KMS-11 (cell line): ENCODE measurements around the gene ADAMTS2.

Experiments
- H2AFZ ChIP-seq: fragments of 200-600 bp; sonication (generic); 2 replicates; pipeline ENCODE4 v1.6.1; 2016; ENCODE audit warnings: antibody characterized with exemption, mixed run types, low read depth
- H3K27ac ChIP-seq: fragments of 200-600 bp; sonication (generic); 2 replicates; pipeline ENCODE4 v1.6.1; 2016; ENCODE audit warnings: mild to moderate bottlenecking, mixed run types
- H3K27me3 ChIP-seq: fragments of 200-600 bp; sonication (generic); 2 replicates; pipeline ENCODE4 v1.6.1; 2017; ENCODE audit warnings: mild to moderate bottlenecking, low read depth, mixed run types, moderate library complexity; ENCODE audit not compliant: insufficient read depth
- H3K36me3 ChIP-seq: fragments of 200-600 bp; sonication (generic); 2 replicates; pipeline ENCODE4 v1.6.1; 2017; ENCODE audit warnings: mild to moderate bottlenecking, mixed run types; ENCODE audit not compliant: insufficient read depth
- H3K4me1 ChIP-seq: fragments of 200-600 bp; sonication (generic); 2 replicates; pipeline ENCODE4 v1.6.1; 2016; ENCODE audit warnings: mild to moderate bottlenecking, low read depth, mixed run types; ENCODE audit not compliant: poor library complexity, severe bottlenecking
- H3K4me2 ChIP-seq: fragments of 200-600 bp; sonication (generic); 2 replicates; pipeline ENCODE4 v1.7.0; 2016; ENCODE audit warnings: mild to moderate bottlenecking, mixed run types
- H3K4me3 ChIP-seq: fragments of 200-600 bp; sonication (generic); IDR thresholded peaks from 2 replicates; pipeline ENCODE4 v1.6.1; 2017; ENCODE audit warnings: low read depth, low read length, mixed read lengths; ENCODE audit not compliant: insufficient read depth
- H3K79me2 ChIP-seq: fragments of 200-600 bp; sonication (generic); 2 replicates; pipeline ENCODE4 v1.6.1; 2016; ENCODE audit warnings: low read depth, mixed run types; ENCODE audit not compliant: insufficient read depth
- H3K9ac ChIP-seq: fragments of 200-600 bp; sonication (generic); 2 replicates; pipeline ENCODE4 v1.6.1; 2016; ENCODE audit warnings: mild to moderate bottlenecking, mixed run types
- H4K20me1 ChIP-seq: fragments of 200-600 bp; sonication (generic); 2 replicates; pipeline ENCODE4 v1.6.1; 2016; ENCODE audit warnings: mild to moderate bottlenecking, mixed run types; ENCODE audit not compliant: insufficient read depth
- CTCF ChIP-seq: fragments of 200-600 bp; sonication (generic); conservative IDR thresholded peaks from 2 replicates; pipeline ENCODE4 v1.6.1; 2017; ENCODE audit warnings: low read depth, mild to moderate bottlenecking, antibody characterized with exemption, low read length, moderate library complexity, mixed read lengths

ADAMTS2 gene

DNA sequence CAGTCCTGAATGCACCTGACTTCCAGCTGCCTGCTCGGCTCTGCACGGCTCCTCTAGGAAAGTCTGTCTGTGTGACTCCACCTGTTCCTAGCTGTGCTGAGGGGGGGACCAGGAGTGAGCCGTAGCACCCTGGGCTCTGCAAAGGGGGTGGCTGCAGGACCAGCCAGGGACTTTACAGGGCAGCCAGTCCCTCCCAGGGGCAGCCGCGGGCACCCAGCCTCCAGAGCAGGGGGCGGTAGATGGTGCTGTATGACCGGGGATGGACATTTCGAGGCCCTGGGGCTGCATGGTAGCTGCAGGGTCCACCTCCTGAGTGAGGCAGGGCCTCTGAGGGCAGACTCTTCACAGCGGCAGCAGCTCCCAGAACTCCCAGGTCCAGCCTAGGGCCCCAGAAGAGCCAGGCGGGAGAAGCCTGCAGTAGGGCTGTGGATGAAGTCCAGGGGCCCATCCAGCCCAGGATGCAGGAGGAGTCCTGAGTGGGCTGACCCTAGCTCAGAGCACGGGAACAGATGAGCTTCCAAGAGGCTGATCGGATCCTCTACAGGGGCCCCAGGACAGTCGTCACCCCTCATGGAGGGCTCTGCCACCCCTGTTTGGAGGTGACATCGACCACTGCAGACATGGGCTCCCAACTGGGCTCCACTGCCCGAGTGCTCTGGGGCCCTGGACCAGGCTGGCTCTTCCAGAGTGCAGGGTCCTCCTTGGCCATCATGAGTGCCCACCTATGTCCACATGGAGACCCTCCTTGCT is 179.7 kb downstream of the ADAMTS2 start:
- Histone ChIP-seq H4K20me1 (no peaks in the 10 kb centered on the region), H3K4me1 (no peaks in the 10 kb centered on the region), H3K4me2 (no peak overlapping the region), H3K4me3 (no peak overlapping the region), H3K36me3 (no peaks in the 10 kb centered on the region), H2AFZ (no peak overlapping the region), H3K27ac (no peak overlapping the region), H3K79me2 (no peaks in the 10 kb centered on the region), H3K27me3 (no peaks in the 10 kb centered on the region), H3K9ac (no peak overlapping the region)
- TF ChIP-seq CTCF = no peak

DNA sequence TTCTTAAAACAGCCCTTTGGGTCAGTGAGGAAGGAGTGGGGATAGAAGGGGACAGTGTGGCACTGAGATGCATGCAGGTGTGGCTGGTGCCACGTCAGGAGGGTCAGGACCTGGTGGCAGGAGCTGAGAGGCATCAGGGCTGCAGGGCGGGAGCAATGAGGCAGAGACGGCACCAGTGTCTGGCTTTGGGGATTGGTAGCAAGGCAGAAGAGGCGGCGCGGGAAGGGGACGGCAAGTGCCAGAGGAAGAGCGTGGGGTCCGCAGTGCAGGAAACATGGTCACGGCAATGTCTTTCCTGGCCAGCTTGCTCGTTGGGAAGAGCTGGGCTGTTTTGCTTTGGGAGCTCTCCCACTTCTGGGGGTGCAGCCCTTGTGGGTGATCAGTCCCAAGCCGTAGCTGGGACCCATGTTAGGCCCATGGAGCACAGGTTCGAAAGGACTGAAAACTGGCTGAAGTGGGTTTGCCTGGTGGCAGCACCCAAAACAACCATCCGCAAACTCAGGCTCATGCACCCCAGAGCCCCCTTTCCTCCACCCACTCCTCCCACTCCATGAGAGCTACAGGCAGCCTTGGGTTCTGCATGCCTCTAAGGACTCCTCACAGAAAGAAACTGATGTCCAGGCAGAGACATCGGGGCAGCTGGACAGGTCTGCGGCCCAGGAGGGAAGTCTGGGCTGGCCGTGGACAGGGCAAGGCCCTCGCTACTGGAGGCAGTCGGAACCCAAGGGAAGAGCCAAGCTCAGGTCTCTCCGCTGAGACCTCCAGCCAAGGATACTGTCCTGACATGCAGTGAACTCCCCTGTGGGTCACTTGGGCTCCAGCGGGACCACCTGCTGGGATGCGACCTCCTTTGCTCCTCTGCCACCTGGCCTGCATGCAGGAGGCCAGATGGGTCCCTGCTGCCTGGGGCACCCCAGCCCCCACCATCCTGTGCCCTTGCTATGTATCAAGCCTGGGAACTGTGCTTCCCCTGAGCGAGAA is 180.6 kb downstream of the ADAMTS2 start:
- Histone ChIP-seq H3K27ac (no peak overlapping the region), H3K27me3 (no peaks in the 10 kb centered on the region), H3K4me3 (no peak overlapping the region), H3K79me2 (no peaks in the 10 kb centered on the region), H3K9ac (no peak overlapping the region), H3K4me1 (no peaks in the 10 kb centered on the region), H4K20me1 (no peaks in the 10 kb centered on the region), H3K36me3 (no peaks in the 10 kb centered on the region), H3K4me2 (no peak overlapping the region), H2AFZ (no peak overlapping the region)
- TF ChIP-seq CTCF = no peak

DNA sequence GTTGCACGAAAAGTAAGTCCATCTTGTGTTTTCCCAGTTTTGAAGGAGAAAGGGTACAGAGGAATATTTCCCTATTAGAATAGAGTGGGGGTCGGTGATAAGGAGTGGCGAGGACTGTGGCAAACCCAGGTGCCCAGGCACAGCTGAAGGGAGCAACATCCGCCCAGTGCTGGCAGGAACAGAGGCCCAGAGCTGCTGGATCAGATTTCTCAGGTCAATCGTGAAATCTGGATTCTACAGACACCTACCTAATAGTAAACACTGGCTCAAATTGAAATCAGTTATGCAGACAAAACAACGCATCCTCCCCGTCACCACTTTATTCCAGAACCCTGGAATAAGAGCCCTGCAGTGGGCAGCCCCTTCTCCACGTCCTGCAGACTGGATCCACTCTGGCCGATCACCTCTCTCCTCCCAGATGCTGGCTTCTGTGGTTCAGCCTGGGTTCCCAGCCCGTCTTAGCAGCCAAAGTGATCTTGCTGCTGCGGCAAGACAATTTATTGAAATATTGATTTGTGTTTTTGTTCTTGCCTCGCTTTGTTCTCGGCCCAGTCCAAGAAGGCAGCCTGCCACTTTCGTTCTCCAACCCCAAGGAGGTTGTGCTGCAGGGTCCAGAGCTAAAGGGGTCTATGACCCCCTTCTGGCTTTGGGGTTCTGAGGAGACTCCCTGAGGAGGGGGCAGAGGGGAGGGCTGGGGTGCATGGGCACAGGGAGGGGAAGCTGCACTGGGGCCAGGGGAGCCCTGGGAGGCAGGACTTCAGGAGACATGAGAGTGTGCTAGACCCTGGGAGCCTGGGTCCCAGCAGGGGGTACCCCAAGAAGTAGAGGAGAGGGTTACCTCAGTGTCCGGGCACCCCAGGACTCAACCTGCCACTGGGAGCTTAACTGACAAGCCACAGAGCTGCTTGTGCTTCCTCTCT is 181.8 kb downstream of the ADAMTS2 start:
- no peaks in the 10 kb centered on the region for H3K36me3 ChIP-seq

More for the DNA sequence above, 181.8 kb downstream of the ADAMTS2 start:
- Histone ChIP-seq H3K4me2 (no peak overlapping the region), H3K79me2 (no peaks in the 10 kb centered on the region), H3K27ac (no peak overlapping the region), H2AFZ (no peak overlapping the region), H3K9ac (no peak overlapping the region), H3K4me3 (no peak overlapping the region), H4K20me1 (no peaks in the 10 kb centered on the region), H3K4me1 (no peaks in the 10 kb centered on the region), H3K27me3 (no peaks in the 10 kb centered on the region)
- TF ChIP-seq CTCF = no peak
